Right lobe of liver (tissue), 4 donors: ENCODE measurements around the gene ARSB.

Experiments used
- POLR2A ChIP-seq: fragments of 450-650 bp; IDR thresholded peaks from one replicate; pipeline ENCODE4 v1.6.1; 2017; ENCODE audit warnings: antibody characterized with exemption, mild to moderate bottlenecking
- TF ChIP-seq, protein P1 (sequence below), 4 donors: fragments of 200-600 bp in 3 of 4; fragments of 450-650 bp in 1 of 4; IDR thresholded peaks; one replicate each; pipeline versions ENCODE4 v1.5.1 to v1.8.0; 2016 to 2022; ENCODE audit warnings: antibody characterized with exemption in 4 of 4, mild to moderate bottlenecking in 2 of 4
- donor health status: DM: no; HTN: no; CAD: no.
- donor health status: DM: no; HTN: no; CAD: no.
- donor health status: DM: no; HTN: yes; CAD: no.

GRCh38 chr5:78830528-78831046 is 154.5 kb downstream of the ARSB start:
- TF ChIP-seq, protein P1, sequence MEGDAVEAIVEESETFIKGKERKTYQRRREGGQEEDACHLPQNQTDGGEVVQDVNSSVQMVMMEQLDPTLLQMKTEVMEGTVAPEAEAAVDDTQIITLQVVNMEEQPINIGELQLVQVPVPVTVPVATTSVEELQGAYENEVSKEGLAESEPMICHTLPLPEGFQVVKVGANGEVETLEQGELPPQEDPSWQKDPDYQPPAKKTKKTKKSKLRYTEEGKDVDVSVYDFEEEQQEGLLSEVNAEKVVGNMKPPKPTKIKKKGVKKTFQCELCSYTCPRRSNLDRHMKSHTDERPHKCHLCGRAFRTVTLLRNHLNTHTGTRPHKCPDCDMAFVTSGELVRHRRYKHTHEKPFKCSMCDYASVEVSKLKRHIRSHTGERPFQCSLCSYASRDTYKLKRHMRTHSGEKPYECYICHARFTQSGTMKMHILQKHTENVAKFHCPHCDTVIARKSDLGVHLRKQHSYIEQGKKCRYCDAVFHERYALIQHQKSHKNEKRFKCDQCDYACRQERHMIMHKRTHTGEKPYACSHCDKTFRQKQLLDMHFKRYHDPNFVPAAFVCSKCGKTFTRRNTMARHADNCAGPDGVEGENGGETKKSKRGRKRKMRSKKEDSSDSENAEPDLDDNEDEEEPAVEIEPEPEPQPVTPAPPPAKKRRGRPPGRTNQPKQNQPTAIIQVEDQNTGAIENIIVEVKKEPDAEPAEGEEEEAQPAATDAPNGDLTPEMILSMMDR (IDR thresholded peaks at IDR 0.05) = no peak
- TF ChIP-seq POLR2A = no peak
